ES-I3 (cell line): ENCODE data around the gene RBM11.
"Not testable (repeated sequence)": the region's sequence is repeated elsewhere in the genome, so short reads cannot be mapped to it uniquely, and the experiment has no call there.

ENCODE experiments used
- H3K36me3 ChIP-seq: 2 replicates; pipeline ENCODE4 v1.6.1; 2013; ENCODE audit warnings: mild to moderate bottlenecking, low read length, control low read depth, moderate library complexity; ENCODE audit not compliant: insufficient read depth
- H3K4me1 ChIP-seq: 2 replicates; pipeline ENCODE4 v1.6.1; 2013; ENCODE audit warnings: mild to moderate bottlenecking, control low read depth, low read length; ENCODE audit not compliant: insufficient read depth
- H3K9ac ChIP-seq: 2 replicates; pipeline ENCODE4 v1.6.1; 2013; ENCODE audit warnings: low read depth, mild to moderate bottlenecking, low read length, moderate library complexity
- H3K9me3 ChIP-seq: 2 replicates; pipeline ENCODE4 v1.6.1; 2013; ENCODE audit warnings: mild to moderate bottlenecking, low read length, moderate library complexity; ENCODE audit not compliant: control insufficient read depth, insufficient read depth

The RBM11 gene, protein sequence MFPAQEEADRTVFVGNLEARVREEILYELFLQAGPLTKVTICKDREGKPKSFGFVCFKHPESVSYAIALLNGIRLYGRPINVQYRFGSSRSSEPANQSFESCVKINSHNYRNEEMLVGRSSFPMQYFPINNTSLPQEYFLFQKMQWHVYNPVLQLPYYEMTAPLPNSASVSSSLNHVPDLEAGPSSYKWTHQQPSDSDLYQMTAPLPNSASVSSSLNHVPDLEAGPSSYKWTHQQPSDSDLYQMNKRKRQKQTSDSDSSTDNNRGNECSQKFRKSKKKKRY

DNA sequence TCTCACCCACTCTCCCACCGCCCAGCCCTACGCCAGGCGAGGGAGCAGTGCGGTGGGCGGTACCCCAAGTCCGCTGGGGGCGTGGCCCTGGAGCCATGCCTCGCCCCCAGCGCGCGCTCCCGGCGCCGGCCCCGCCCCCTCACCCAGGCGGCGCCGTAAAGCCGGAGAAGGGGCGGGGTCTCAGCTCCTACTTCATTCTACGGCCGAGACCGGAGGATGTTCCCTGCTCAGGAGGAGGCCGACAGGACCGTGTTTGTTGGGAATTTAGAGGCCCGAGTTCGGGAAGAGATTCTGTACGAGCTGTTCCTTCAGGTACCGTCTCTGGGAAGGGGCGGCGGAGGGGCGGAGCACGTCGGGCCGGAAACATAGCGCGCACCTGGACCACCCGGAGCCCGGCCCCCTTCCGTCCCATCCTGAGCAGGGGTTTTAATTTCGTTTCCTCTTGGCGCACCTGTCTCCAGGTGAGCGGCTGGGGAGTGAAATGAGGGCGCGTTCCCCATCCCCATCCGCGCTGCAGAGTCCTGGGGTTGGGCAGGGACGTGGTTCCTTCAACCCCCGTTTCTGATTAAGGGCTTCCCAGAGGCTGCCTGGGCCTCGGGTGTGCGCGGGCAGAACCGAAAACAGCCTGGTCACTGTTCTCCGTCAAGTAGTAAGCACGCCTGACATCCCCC is at the start of gene RBM11:
RBM11 (plus strand) TSS at position 187 of the 671 bp plus-strand sequence; CDS start at position 217, 30 bp downstream.
- H3K9ac ChIP-seq, result peak within 1 kb of the TSS; percentile 63; the same call in 1 of the 2 replicates
- H3K36me3 ChIP-seq, result no peaks in the 10 kb centered on the region
- H3K4me1 ChIP-seq, result peaks cover 8% of the 10 kb centered on the region; the same call in 1 of the 2 replicates
- no peaks in the 10 kb centered on the region for H3K9me3 ChIP-seq

- H3K9me3 ChIP-seq, H3K36me3 ChIP-seq, H3K4me1 ChIP-seq, H3K9ac ChIP-seq: not testable (repeated sequence)
Observed at GRCh38 chr21:14166463-14167223, 49.3 kb upstream of the RBM11 start.

DNA sequence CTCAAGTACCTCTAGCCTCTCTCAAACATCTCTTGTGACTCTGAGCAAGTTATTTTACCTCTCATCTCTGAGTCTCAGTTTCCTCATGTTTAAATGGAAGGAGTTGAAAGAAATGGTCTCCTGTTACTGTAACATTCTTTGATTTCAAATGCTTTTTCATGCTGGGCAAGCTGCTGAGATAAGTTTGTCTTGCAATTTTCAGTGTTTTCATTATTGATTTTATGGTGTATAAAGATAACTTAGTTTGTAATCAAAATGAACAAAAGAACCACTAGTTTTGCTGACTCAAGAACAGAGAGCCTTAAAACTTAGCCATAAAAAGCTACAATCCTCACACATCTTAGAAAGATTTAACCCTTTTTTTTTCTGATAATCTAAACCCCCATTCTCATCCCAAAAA is 9.7 kb upstream of the RBM11 start:
- Histone ChIP-seq H3K9ac (no peak overlapping the region), H3K9me3 (no peaks in the 10 kb centered on the region), H3K4me1 (no peaks in the 10 kb centered on the region), H3K36me3 (no peaks in the 10 kb centered on the region)

DNA sequence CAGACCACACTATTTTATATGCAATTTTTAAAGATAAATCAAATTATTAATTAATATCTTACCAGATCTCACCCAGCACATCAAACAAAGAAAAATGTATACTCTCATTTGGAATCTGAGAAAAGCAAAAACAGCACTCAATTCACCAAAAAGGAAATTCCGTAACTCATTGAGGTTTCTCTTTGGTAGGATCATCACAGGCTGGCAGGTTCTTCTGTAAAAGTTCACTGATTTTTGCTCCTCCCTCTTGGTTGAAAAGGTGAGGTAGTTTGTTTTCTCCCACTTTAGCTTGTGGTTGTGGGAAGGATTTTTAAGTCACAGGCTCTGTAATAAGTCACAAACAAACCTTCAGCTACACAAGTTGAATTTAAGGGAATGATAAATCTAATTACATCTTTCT is 5.2 kb upstream of the RBM11 start, which contains the start of gene LIPI:
LIPI (minus strand) TSS at position 218 of the 400 bp plus-strand sequence; CDS start at position 108, 110 bp downstream.
- no peaks in the 10 kb centered on the region for H3K9me3 ChIP-seq
- H3K36me3 ChIP-seq, result no peaks in the 10 kb centered on the region
- no peaks in the 10 kb centered on the region for H3K4me1 ChIP-seq
- no peak within 1 kb of the TSS for H3K9ac ChIP-seq

DNA sequence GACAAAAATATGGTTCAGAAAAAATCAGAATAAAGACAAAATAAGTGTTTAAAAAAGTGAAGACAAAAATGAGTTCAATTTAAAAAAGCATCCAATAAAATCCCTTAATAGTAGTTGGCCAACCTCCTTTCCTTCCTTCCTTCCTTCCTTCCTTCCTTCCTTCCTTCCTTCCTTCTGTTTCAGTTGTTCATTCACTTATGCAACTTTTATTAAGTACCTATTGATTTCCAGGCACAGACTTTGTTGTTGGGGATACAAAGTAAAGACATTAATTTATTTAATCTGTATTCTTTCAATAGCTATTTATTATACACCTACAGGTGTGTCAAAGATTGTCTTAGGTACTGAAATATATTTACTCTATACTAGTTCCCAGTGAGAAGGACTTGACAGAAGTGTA is 2.8 kb upstream of the RBM11 start:
- Histone ChIP-seq H3K36me3 (no peaks in the 10 kb centered on the region), H3K9ac (no peak overlapping the region), H3K4me1 (no peaks in the 10 kb centered on the region), H3K9me3 (no peaks in the 10 kb centered on the region)

GRCh38 chr21:14223365-14223764 is 7.4 kb downstream of the RBM11 start:
- Histone ChIP-seq H3K36me3 (no peaks in the 10 kb centered on the region), H3K9me3 (no peaks in the 10 kb centered on the region), H3K9ac (no peak overlapping the region), H3K4me1 (peaks cover 8% of the 10 kb centered on the region; the same call in 1 of the 2 replicates)

DNA sequence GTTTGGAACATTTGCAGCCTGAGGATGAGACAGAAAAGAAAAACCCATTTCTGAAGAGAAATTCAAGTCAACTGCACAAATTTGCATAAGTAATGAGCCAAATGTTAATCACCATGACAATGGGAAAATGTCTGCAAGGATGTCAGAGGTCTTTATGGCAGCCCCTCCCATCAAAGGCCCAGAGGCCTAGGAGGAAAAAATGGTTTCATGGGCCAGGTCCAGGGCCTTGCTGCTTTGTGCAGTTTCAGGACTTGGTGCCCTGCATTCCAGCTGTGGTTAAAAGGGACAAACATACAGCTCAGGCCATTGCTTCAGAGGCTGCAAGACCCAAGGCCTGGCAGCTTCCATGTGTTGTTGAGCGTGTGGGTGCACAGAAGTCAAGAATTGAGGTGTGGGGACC is 13.4 kb downstream of the RBM11 start:
- H3K9ac ChIP-seq, result no peak overlapping the region
- H3K36me3 ChIP-seq, result no peaks in the 10 kb centered on the region
- H3K4me1 ChIP-seq, result no peaks in the 10 kb centered on the region
- peaks cover 13% of the 10 kb centered on the region for H3K9me3 ChIP-seq

DNA sequence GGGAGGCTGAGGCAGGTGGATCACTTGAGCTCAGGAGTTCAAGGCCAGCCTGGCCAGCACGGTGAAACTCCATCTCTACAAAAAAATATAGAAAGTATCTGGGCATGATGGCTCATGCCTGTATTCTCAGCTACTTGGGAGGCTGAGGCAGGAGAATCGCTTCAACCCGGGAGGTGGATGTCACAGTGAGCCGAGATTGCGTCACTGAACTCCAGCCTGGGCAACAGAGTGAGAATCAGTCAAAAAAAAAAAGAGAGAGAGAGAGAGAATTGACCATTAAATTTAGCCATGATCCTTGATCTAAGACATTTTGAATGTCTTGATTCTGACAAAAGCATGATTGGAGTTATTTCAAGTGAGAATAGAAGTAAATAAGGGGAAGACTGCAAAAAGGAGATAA is 19.1 kb downstream of the RBM11 start:
- Histone ChIP-seq H3K9me3 (no peaks in the 10 kb centered on the region; the same call in 1 of the 2 replicates), H3K9ac (no peak overlapping the region), H3K4me1 (no peaks in the 10 kb centered on the region), H3K36me3 (no peaks in the 10 kb centered on the region)

- Histone ChIP-seq H3K9me3 (no peaks in the 10 kb centered on the region), H3K4me1 (no peaks in the 10 kb centered on the region), H3K9ac (no peak overlapping the region)
Observed at GRCh38 chr21:14236180-14236579, 20.2 kb downstream of the RBM11 start.

DNA sequence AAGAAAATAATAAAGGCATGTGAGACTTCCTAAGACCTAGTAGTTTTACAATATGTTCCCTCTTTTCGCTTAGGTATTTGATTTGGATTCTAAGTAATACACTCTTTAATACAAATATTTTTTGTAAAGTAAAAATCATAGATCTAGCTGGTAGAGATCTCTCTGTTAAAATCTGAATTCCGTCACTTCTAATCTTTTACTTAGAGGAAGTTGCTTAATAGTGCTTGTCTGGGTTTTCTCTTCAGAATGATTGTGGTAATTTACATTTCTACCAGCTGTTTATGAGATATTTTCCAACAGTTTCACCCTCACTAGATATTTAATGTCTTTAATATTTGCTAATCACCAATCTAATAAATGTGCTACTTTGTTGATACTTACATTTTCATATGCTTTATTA is 23.3 kb downstream of the RBM11 start:
- Histone ChIP-seq H3K9ac (no peak overlapping the region), H3K4me1 (0 out of 2 replicates have a peak, but pooled peaks cover 4% of the 10 kb centered on the region), H3K9me3 (no peaks in the 10 kb centered on the region), H3K36me3 (no peaks in the 10 kb centered on the region)

More at GRCh38 chr21:14236180-14236579, 20.2 kb downstream of the RBM11 start:
- no peaks in the 10 kb centered on the region for H3K36me3 ChIP-seq

- Histone ChIP-seq H3K36me3 (no peaks in the 10 kb centered on the region), H3K9ac (no peak overlapping the region), H3K4me1 (0 out of 2 replicates have a peak, but pooled peaks cover 4% of the 10 kb centered on the region), H3K9me3 (no peaks in the 10 kb centered on the region)
Observed at GRCh38 chr21:14241297-14241696, 25.3 kb downstream of the RBM11 start.

DNA sequence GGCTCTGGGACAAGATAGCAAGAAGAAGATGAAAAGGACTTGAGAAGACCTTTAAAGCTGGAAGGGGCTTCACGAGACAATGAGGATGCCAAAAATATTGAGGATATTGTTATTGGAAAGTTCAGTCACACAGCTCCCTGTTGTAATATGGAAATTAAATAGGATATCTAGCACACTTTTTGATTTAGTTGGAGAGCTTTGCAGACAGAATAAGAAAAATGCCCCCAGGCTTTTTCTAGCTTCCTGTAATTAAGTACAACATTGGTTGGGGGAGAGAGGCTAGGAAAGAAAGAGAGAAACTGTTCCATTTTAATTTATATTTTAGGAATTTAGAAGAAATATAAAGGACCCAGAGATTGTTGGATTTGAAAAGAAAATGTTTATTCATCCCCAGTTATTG is 27.5 kb downstream of the RBM11 start:
- H3K9ac ChIP-seq, result no peak overlapping the region
- 0 out of 2 replicates have a peak, but pooled peaks cover 4% of the 10 kb centered on the region for H3K4me1 ChIP-seq
- H3K9me3 ChIP-seq, result no peaks in the 10 kb centered on the region

DNA sequence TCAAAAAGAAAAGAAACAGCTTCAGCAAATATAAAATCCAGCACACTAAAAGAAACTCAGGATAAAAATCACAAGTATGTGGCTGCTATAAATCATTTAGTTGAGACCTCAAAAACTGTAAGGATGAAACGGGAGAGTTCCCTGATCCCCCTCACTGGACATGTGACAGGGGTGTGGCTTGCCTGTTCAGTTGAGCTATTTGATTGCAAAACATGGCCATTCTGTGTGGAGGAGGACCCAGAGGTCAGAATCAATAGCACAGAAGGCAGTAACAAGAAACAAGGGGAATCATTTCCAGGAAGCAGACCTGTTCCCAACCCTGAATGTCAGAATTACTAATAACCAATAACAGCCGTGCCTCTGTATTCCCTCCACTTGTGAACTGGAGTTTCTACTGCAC is 27.9 kb downstream of the RBM11 start:
- Histone ChIP-seq H3K4me1 (0 out of 2 replicates have a peak, but pooled peaks cover 4% of the 10 kb centered on the region), H3K36me3 (no peaks in the 10 kb centered on the region), H3K9ac (no peak overlapping the region), H3K9me3 (no peaks in the 10 kb centered on the region)

More for the DNA sequence above, 27.5 kb downstream of the RBM11 start:
- no peaks in the 10 kb centered on the region for H3K36me3 ChIP-seq

DNA sequence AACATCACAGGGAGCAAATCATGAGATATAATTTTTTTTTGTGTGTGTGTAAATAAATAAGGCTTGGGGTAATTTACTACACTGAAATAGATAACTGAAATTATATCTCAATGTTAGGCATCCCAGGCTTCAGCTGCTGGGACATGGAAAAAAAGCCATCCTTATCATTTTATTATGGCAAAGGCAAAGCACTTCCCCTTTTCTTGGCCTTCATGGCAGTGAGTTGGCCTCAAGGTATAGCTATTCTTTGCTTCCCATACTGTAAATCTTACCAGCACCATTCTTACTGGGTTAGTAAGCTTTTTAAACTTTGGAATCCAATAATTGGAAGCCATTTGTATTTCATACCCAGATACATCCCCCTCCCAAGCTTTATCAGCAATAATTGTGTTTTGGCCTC is 29.0 kb downstream of the RBM11 start:
- H3K9me3 ChIP-seq, result no peaks in the 10 kb centered on the region
- 0 out of 2 replicates have a peak, but pooled peaks cover 4% of the 10 kb centered on the region for H3K4me1 ChIP-seq
- no peak overlapping the region for H3K9ac ChIP-seq
- no peaks in the 10 kb centered on the region for H3K36me3 ChIP-seq
